Inflammatory macrophage treated with lipopolysaccharide for 1 hour (primary cell): Measurements from ENCODE around the gene CNTN5.

Source experiments
- DNase-seq, 2 donors: peaks; one replicate each; pipeline ENCODE4 v3.0.0-alpha.2; 2020 to 2022

The CNTN5 gene

DNA sequence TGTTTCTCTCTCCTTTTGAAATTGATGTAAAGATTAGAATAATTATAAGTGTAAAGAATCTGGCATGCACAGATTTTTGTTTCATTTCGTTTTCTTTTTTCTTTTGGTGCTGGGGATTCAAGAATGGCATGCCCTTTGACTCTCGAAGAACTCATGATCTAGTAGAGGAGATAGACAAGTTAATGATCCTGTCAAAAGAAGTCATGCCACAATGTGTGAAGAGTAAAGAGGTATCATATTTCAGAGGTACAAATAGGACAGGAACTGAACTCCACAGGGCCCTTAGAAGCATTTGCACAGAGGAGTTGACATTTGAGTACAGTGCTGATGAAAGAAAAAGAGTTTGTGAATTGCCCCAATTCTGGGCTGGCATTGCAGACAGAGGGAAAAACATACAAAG lies 958.3 kb downstream of the CNTN5 start:
- no peak for DNase-seq

- DNase-seq, result no peak
Measured at GRCh38 chr11:99987821-99988470, 967.2 kb downstream of the CNTN5 start.

GRCh38 chr11:99988471-99988837 lies 967.7 kb downstream of the CNTN5 start:
- no peak for DNase-seq

GRCh38 chr11:100003985-100004384 lies 983.2 kb downstream of the CNTN5 start:
- no peak for DNase-seq

GRCh38 chr11:100004541-100004940 lies 983.8 kb downstream of the CNTN5 start:
- DNase-seq, result no peak

GRCh38 chr11:100008417-100008816 lies 987.7 kb downstream of the CNTN5 start:
- no peak for DNase-seq

GRCh38 chr11:100009728-100010127 lies 989.0 kb downstream of the CNTN5 start:
- no peak for DNase-seq

DNA sequence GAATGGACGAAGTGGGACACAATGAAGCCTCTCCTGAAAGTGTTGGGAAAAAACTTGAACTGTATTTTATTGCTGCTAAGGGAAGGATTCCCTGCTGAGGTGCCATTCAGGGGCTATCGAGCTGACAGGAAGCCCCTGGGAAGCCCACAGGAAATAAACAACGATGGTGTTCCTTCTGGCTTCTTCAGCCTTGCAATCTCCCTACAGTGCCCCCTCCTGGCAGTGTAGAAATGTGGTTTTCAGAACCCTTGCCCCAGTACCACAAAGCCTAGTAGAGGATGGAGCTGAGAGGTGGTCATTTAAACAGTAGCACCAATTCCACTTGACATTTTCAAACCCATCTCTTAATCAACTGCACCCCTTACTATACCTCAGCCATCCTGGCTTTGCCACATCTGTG lies 989.6 kb downstream of the CNTN5 start:
- DNase-seq, result no peak

GRCh38 chr11:100011697-100012096 lies 990.9 kb downstream of the CNTN5 start:
- DNase-seq, result no peak

DNA sequence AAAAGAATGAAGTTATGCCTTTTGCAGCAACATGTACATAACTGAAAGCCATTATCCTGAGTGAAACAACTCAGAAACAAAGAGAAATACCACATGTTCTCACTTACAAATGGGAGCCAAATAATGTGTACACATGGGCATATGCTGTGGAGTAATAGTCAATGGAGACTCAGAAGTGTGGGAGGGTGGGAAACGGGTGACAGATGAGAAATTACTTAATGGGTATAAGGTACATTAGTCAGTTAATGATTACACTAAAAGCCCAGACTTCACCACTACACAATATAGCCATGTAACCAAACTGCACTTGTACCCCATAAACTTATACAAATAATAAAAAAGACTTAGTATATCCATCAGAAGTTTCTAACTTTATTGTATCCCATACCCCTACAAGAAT lies 992.3 kb downstream of the CNTN5 start:
- no peak for DNase-seq

DNA sequence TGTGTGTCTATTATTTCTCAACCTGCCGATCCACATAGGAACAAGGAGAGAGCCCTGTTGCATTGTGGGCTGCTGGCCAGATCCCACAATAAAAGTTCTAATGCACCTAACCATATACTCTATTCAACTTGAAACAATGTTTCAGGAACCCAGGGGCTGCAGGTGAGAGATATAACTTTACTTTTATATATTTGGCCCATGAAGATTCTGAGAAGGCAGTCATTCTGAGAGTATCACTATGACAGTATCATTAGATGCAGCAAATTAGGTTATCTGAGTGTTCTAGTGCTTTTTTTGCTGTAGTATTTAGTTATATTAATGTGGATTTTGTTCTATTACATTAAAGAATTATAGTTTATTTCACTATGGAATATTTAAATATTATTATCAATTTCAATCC lies 1011.2 kb downstream of the CNTN5 start:
- DNase-seq, result no peak

GRCh38 chr11:100061006-100061405 lies 1040.3 kb downstream of the CNTN5 start:
- no peak for DNase-seq

DNA sequence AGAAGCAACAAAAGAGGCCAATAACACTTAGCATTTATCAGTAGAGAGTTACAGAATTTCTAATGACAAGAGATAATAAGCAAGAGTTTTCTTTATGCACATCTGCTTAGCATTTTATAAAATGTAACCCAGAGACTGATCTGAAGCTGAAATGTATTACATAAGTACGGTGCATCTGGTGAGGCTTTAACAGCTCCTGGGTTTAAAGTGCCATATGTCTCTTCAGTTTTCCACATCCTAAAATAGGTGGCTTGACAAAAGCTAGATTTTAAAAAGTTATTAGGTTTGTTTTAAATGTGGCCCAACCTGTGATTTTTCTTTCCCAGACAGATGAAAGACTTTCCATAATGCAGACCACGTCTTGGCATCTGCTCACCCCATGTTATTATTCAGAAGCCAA lies 1045.7 kb downstream of the CNTN5 start:
- DNase-seq, result no peak

- DNase-seq, result no peak
Measured at GRCh38 chr11:100068116-100068515, 1047.4 kb downstream of the CNTN5 start.

DNA sequence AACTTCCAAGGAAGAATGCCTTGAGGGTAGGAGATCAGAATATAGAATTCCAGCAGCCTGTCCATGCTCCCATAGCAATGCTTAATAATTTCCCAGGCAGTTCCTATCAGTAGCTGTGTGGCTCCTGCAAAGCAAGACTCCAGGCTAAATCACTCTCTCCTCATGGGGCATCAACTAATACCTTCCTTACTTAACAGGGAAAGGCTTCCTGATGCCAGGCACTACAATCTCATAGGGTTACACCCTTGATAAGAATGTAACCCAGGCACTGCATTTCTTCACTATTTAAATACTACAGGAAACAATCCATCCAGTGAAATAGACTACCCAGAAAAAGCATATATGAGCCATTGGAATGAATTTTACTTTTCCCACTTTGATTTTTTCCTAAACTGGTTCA lies 1051.4 kb downstream of the CNTN5 start:
- no peak for DNase-seq

GRCh38 chr11:100080381-100080780 lies 1059.6 kb downstream of the CNTN5 start:
- no peak for DNase-seq

DNA sequence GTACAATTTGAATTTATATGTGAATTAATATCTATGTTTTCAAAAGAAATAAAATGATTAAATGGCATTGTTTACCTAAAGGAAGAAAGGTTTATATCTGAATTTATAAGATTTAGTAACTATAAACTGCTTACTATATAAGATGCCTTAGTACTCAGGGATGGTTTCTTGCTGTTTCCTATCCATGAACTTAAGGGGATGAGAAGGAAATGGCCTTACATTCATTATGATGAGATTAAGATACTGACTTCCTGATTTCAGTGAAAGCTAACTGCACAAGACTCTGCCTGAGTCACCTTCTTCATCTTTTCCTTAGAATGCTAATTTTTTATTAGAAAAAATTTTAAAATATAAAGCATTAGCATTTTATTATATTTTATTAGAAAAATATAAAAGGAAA lies 1060.1 kb downstream of the CNTN5 start:
- DNase-seq, result no peak

DNA sequence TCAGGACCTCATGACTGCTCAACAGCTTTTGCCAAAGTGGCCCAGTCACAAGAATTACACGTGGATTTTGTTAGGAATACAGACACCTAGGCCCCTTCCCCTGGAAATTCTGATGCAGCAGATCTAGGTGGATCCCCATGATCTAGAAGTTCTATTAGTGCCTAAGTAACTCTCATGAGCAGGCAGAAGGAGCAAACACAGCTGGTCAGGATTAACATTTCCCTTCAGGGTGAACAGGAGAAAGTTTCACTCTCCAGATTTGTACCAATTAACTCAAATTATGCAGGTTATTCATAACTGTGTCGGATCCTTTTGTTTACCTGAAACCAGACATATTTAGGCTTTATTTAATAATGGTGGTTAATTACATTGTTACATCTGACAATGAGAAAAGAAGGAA lies 1072.9 kb downstream of the CNTN5 start:
- no peak for DNase-seq

DNA sequence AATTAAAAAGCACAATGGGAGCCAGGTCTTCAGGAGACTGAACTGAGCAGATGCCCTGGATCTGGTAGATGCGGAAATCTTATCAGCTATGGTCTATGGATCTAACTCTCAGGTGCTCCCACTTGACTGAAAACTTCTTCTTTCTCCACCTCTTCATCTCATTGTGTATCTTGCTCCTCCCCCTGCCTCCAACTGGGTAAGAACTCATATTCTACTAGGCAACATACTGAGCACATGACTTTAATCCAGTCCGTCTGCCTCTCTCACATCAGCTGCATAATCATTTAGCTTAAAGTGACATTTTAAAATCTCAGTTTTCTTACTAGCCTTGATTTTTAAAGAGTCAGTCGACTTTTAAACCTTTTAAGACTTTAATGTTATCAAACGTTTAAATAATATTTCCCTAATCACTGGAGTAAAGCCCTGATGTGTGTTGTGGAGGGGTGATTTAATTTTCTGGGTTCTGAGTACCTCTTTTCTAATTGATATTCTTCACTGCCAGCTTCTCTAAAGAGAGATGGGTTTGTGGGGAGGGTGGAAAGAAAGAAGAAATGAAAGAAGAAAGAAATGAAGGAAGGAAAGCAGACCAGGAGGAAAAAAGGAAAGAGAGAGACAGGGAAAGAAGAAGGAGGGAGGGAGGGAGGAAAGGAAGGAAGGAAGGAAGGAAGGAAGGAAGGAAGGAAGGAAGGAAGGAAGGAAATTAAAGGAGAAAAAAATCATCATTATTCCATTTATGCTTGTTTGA lies 1073.5 kb downstream of the CNTN5 start:
- no peak for DNase-seq

GRCh38 chr11:100095809-100096208 lies 1075.1 kb downstream of the CNTN5 start:
- no peak for DNase-seq

DNA sequence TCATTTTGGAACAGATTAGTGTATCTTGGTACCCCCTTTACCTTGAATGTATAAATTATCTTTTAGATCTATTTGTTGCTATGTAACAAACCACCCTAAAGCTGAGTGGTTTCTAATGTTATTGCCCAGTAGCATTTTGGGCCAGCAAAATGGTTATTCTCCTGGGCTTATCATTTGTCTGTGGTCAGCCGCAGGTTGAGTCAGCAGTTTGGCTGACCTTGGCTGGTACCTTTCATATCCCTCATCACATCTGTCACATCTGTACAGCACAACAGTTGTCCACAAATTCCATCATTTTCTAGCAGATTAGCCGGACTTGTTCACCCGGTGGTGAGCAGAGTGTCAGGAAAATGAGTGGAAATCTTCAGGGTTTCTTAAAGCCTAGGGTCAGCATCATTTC lies 1077.8 kb downstream of the CNTN5 start:
- DNase-seq, result no peak

GRCh38 chr11:100105255-100105981 lies 1084.7 kb downstream of the CNTN5 start:
- no peak for DNase-seq

- DNase-seq, result no peak
Measured at GRCh38 chr11:100105982-100106358, 1085.2 kb downstream of the CNTN5 start.

- no peak for DNase-seq
Measured at GRCh38 chr11:100119176-100119575, 1098.4 kb downstream of the CNTN5 start.
